Endothelial cell (in vitro differentiated cells): Measurements from ENCODE around the gene PID1. TPM values are rescaled to one million over a fixed set of nuclear protein-coding genes. Genes with fewer than 3 reads are reported as not detected.

ENCODE experiments used
- DNase-seq: peaks from one replicate; pipeline ENCODE4 v3.0.0; 2021; ENCODE audit warnings: low spot score
- H3K27ac Mint-ChIP-seq: one replicate; pipeline ENCODE4 v1.8.0; 2021; ENCODE audit warnings: mixed read lengths, inconsistent platforms; ENCODE audit not compliant: unreplicated experiment
- H3K27me3 Mint-ChIP-seq: one replicate; pipeline ENCODE4 v1.8.0; 2021; ENCODE audit warnings: mild to moderate bottlenecking, moderate library complexity, mixed read lengths, inconsistent platforms; ENCODE audit not compliant: unreplicated experiment
- H3K36me3 Mint-ChIP-seq: one replicate; pipeline ENCODE4 v1.8.0; 2021; ENCODE audit warnings: mild to moderate bottlenecking, low read depth, mixed read lengths, inconsistent platforms; ENCODE audit not compliant: unreplicated experiment
- H3K4me1 Mint-ChIP-seq: one replicate; pipeline ENCODE4 v1.8.0; 2021; ENCODE audit warnings: mild to moderate bottlenecking, mixed read lengths, inconsistent platforms; ENCODE audit not compliant: unreplicated experiment
- H3K4me3 Mint-ChIP-seq: one replicate; pipeline ENCODE4 v1.8.0; 2021; ENCODE audit warnings: mild to moderate bottlenecking, mixed read lengths, inconsistent platforms; ENCODE audit not compliant: unreplicated experiment
- H3K9me3 Mint-ChIP-seq: one replicate; pipeline ENCODE4 v1.8.0; 2021; ENCODE audit warnings: mixed read lengths, inconsistent platforms; ENCODE audit not compliant: unreplicated experiment
- total RNA-seq: library from RNA; stranded (reverse); fragmentation: NEBNext Ultra II Directional; extraction: Animal tissue kit (Norgen Biotek cat#: 25700); gene quantifications from one replicate; pipeline ENCODE4 v1.2.1, GENCODE V29; 2021; ENCODE audit not compliant: unreplicated experiment
- TF ChIP-seq, protein P1 (sequence below): fragments of 200-600 bp; sonication (generic); IDR thresholded peaks from one replicate; pipeline ENCODE4 v1.5.0; 2021; ENCODE audit warnings: antibody characterized with exemption; ENCODE audit not compliant: unreplicated experiment

Gene PID1
- total RNA-seq, 1 donor from 2014 or later = not detected

DNA sequence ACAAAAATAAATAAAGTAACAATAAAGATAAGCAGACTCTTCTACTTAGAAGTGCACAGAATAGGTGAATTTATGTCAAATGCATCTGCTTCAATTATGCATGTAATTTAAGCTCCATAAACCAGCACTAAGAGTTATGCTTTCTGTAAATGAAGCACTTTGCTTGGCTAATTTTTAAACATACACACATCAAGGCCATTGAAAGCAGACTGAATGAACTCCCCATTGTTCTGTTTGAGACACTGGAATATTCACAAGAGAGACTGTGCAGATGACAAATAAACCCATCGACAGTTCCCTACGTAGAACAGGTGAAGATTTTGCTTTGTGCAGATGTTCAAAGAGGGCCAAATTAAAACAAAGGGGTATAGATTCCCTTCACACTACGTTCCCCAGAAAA is 133.4 kb downstream of the PID1 start:
- Mint-ChIP-seq H3K4me3 (no peak overlapping the region), H3K4me1 (no peaks in the 10 kb centered on the region), H3K9me3 (no peaks in the 10 kb centered on the region), H3K27me3 (no peaks in the 10 kb centered on the region), H3K36me3 (no peaks in the 10 kb centered on the region), H3K27ac (no peak overlapping the region)
- no peak for DNase-seq
- TF ChIP-seq, protein P1, sequence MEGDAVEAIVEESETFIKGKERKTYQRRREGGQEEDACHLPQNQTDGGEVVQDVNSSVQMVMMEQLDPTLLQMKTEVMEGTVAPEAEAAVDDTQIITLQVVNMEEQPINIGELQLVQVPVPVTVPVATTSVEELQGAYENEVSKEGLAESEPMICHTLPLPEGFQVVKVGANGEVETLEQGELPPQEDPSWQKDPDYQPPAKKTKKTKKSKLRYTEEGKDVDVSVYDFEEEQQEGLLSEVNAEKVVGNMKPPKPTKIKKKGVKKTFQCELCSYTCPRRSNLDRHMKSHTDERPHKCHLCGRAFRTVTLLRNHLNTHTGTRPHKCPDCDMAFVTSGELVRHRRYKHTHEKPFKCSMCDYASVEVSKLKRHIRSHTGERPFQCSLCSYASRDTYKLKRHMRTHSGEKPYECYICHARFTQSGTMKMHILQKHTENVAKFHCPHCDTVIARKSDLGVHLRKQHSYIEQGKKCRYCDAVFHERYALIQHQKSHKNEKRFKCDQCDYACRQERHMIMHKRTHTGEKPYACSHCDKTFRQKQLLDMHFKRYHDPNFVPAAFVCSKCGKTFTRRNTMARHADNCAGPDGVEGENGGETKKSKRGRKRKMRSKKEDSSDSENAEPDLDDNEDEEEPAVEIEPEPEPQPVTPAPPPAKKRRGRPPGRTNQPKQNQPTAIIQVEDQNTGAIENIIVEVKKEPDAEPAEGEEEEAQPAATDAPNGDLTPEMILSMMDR = no peak

- H3K9me3 Mint-ChIP-seq = no peaks in the 10 kb centered on the region
- H3K27ac Mint-ChIP-seq = no peak overlapping the region
- DNase-seq = no peak
- no peaks in the 10 kb centered on the region for H3K27me3 Mint-ChIP-seq
- no peaks in the 10 kb centered on the region for H3K36me3 Mint-ChIP-seq
- TF ChIP-seq, protein P1 = no peak
- no peaks in the 10 kb centered on the region for H3K4me1 Mint-ChIP-seq
- no peak overlapping the region for H3K4me3 Mint-ChIP-seq
Observed at GRCh38 chr2:229137066-229137465, 134.0 kb downstream of the PID1 start.

- DNase-seq = peak; percentile 20
- Mint-ChIP-seq H3K4me1 (no peaks in the 10 kb centered on the region), H3K27ac (no peak overlapping the region)
Observed at GRCh38 chr2:229133155-229133772, 137.8 kb downstream of the PID1 start.

DNA sequence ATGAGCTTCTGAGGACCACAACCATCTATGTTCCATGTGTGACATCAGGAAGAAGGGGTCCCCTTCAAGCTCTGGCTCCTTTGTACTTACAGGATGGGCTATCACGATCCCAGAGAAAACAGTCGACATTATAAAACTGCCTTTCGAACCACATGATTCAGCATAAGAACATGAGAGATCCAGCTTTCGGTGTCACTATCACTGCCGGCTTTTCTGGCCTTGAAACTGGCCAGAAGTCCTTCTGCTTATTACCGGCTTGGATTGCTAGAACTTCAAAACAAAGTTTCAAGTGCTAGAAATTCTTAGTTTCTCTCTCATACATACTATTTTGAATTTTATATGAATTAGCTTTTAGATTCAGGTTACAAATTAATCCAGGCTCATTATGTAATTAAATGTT is 138.9 kb downstream of the PID1 start:
- Mint-ChIP-seq H3K36me3 (no peaks in the 10 kb centered on the region), H3K27me3 (no peaks in the 10 kb centered on the region), H3K9me3 (no peaks in the 10 kb centered on the region), H3K4me1 (no peaks in the 10 kb centered on the region), H3K27ac (no peak overlapping the region), H3K4me3 (no peak overlapping the region)
- TF ChIP-seq, protein P1 = no peak
- DNase-seq = no peak

More at GRCh38 chr2:229133155-229133772, 137.8 kb downstream of the PID1 start:
- no peaks in the 10 kb centered on the region for H3K36me3 Mint-ChIP-seq
- no peaks in the 10 kb centered on the region for H3K9me3 Mint-ChIP-seq
- no peak overlapping the region for H3K4me3 Mint-ChIP-seq
- no peaks in the 10 kb centered on the region for H3K27me3 Mint-ChIP-seq
- TF ChIP-seq, protein P1 = no peak

- Mint-ChIP-seq H3K4me3 (no peak overlapping the region), H3K9me3 (no peaks in the 10 kb centered on the region), H3K36me3 (no peaks in the 10 kb centered on the region), H3K27ac (no peak overlapping the region), H3K27me3 (no peaks in the 10 kb centered on the region), H3K4me1 (no peaks in the 10 kb centered on the region)
- TF ChIP-seq, protein P1 = no peak
- DNase-seq = no peak
Observed at GRCh38 chr2:229130522-229130921, 140.6 kb downstream of the PID1 start.
